Mesendoderm (in vitro differentiated cells): ENCODE results near the gene DPM2.

Experiments used
- DNase-seq: peaks from one replicate; pipeline ENCODE4 v3.0.0; 2013
- H2AK5ac ChIP-seq: 2 replicates; pipeline ENCODE4 v1.6.1; 2013; ENCODE audit warnings: low read length, inconsistent platforms
- H2BK120ac ChIP-seq: 2 replicates; pipeline ENCODE4 v1.6.1; 2013; ENCODE audit warnings: low read depth, mild to moderate bottlenecking, low read length, moderate library complexity, mixed read lengths
- H2BK15ac ChIP-seq: replicated peaks from 2 replicates; pipeline ENCODE4 v1.6.1; 2013; ENCODE audit warnings: low read depth, mild to moderate bottlenecking, moderate library complexity
- H2BK5ac ChIP-seq: 2 replicates; pipeline ENCODE4 v1.6.1; 2013; ENCODE audit warnings: low read length, inconsistent platforms
- H3K18ac ChIP-seq: 2 replicates; pipeline ENCODE4 v1.6.1; 2013; ENCODE audit warnings: mild to moderate bottlenecking, low read length, mixed read lengths
- H3K23ac ChIP-seq: one replicate; pipeline ENCODE4 v1.6.1; 2013; ENCODE audit warnings: low read length
- H3K27ac ChIP-seq: 2 replicates; pipeline ENCODE4 v1.5.1; 2013; ENCODE audit warnings: low read depth, mild to moderate bottlenecking, inconsistent platforms, low read length, moderate library complexity
- H3K27me3 ChIP-seq: 2 replicates; pipeline ENCODE4 v1.6.1; 2013; ENCODE audit warnings: low read length, control low read depth, mild to moderate bottlenecking, inconsistent platforms; ENCODE audit not compliant: insufficient read depth, poor library complexity
- H3K36me3 ChIP-seq: 2 replicates; pipeline ENCODE4 v1.6.1; 2013; ENCODE audit warnings: low read length, inconsistent platforms; ENCODE audit not compliant: control insufficient read depth, insufficient read depth
- H3K4ac ChIP-seq: one replicate; pipeline ENCODE4 v1.6.1; 2013; ENCODE audit warnings: low read depth, mild to moderate bottlenecking, low read length, moderate library complexity
- H3K4me1 ChIP-seq: 2 replicates; pipeline ENCODE4 v1.6.1; 2013; ENCODE audit warnings: low read depth, low read length, inconsistent platforms; ENCODE audit not compliant: control insufficient read depth
- H3K4me2 ChIP-seq: 2 replicates; pipeline ENCODE4 v1.6.1; 2013; ENCODE audit warnings: low read length
- H3K4me3 ChIP-seq: 2 replicates; pipeline ENCODE4 v1.5.1; 2013; ENCODE audit warnings: mild to moderate bottlenecking, low read length
- H3K56ac ChIP-seq: one replicate; pipeline ENCODE4 v1.6.1; 2013; ENCODE audit warnings: low read length
- H3K79me1 ChIP-seq: 2 replicates; pipeline ENCODE4 v1.6.1; 2013; ENCODE audit warnings: low read length, inconsistent platforms
- H3K79me2 ChIP-seq: 2 replicates; pipeline ENCODE4 v1.6.1; 2013; ENCODE audit warnings: mild to moderate bottlenecking, low read length; ENCODE audit not compliant: control insufficient read depth, insufficient read depth
- H3K9ac ChIP-seq: 2 replicates; pipeline ENCODE4 v1.6.1; 2013; ENCODE audit warnings: low read length, inconsistent platforms
- H4K5ac ChIP-seq: one replicate; pipeline ENCODE4 v1.6.1; 2013; ENCODE audit warnings: low read length
- H4K8ac ChIP-seq: one replicate; pipeline ENCODE4 v1.6.1; 2013; ENCODE audit warnings: low read depth, mild to moderate bottlenecking, control low read depth, low read length, moderate library complexity
- WGBS: extraction: QIAGEN DNeasy Blood & Tissue Kit; methylation state at CpG from one replicate; pipeline ENCODE4 v1.1.7; 2013; ENCODE audit warnings: low lambda C conversion rate, missing lambda C conversion rate; ENCODE audit not compliant: insufficient coverage; ENCODE audit errors: extremely low coverage; 5-methylcytosine and 5-hydroxymethylcytosine counted together

DPM2 gene

GRCh38 chr9:127974001-127974768 lies 36.5 kb upstream of the DPM2 start:
- Histone ChIP-seq H2BK5ac (no peak overlapping the region), H2BK15ac (no peak overlapping the region), H4K5ac (no peak overlapping the region), H3K4me2 (no peak overlapping the region), H3K9ac (no peak overlapping the region), H3K4me1 (peaks cover 11% of the 10 kb centered on the region), H3K79me2 (peaks cover 92% of the 10 kb centered on the region), H3K4me3 (no peak overlapping the region), H2BK120ac (no peak overlapping the region), H3K23ac (no peak overlapping the region), H3K79me1 (peaks cover 49% of the 10 kb centered on the region), H2AK5ac (no peak overlapping the region), H3K36me3 (no peaks in the 10 kb centered on the region), H3K27ac (no peak overlapping the region), H4K8ac (no peak overlapping the region), H3K18ac (no peak overlapping the region), H3K4ac (no peak overlapping the region), H3K27me3 (no peaks in the 10 kb centered on the region), H3K56ac (peak overlapping the region; percentile 36)
- DNase-seq, result no peak
- WGBS, result no CpG with 5 or more reads among the region's 12 CpGs

DNA sequence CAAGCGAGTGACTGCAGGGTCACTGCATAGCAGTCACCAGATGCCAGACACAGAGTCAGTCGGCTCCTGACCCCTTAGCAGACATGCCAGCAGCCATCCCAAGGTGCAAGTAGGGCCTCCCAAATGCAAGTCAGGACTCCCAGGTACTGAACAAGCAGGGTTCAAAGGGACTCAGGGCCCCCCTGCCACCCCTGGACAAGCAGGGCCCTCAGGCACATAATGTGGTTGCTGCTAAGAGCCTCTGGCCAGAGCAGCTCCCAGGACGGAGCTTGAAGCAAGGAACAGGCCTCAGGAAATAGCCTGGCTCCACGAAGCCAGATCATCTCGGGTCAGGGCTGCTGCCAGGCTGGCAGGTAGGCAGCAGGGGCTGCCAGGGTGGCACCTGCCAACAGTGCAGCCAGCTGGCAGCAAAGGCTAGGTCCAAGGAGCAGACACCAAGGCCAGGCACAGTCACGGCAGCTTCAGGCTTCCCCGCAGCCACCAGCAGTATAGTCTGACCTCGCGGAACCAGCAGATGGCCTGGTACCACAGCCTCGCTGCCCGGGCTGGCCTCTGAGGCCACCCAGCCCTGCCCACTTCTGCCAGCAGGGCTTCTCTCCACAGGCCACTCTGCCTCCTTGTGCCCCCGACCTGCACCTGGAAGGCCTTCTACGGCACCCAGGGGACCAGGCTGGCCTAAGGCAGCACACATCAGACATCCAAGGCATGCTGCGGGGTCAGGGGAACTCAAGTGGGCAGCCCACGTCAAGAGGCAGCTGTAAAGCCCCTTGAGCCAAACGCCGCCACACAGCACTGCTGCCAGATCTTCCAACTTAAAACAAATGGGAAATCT lies 35.7 kb upstream of the DPM2 start:
- Histone ChIP-seq H2BK15ac (no peak overlapping the region), H3K4me1 (peaks cover 11% of the 10 kb centered on the region), H4K8ac (no peak overlapping the region), H3K79me2 (peaks cover 93% of the 10 kb centered on the region), H3K79me1 (peaks cover 56% of the 10 kb centered on the region), H3K56ac (peak overlapping the region; percentile 56), H2AK5ac (no peak overlapping the region), H2BK5ac (no peak overlapping the region), H3K27me3 (no peaks in the 10 kb centered on the region), H2BK120ac (no peak overlapping the region), H3K4me3 (no peak overlapping the region), H4K5ac (no peak overlapping the region), H3K18ac (no peak overlapping the region), H3K23ac (no peak overlapping the region), H3K9ac (no peak overlapping the region), H3K27ac (no peak overlapping the region), H3K4ac (no peak overlapping the region), H3K4me2 (no peak overlapping the region), H3K36me3 (no peaks in the 10 kb centered on the region)
- no peak for DNase-seq
- WGBS, result no CpG with 5 or more reads among the region's 17 CpGs

GRCh38 chr9:127972236-127972871 lies 34.7 kb upstream of the DPM2 start:
- H3K79me1 ChIP-seq, result peaks cover 53% of the 10 kb centered on the region
- no peak for DNase-seq
- peak overlapping the region; percentile 7 for H3K9ac ChIP-seq
- H3K18ac ChIP-seq, result no peak overlapping the region
- H2BK120ac ChIP-seq, result no peak overlapping the region
- no peak overlapping the region for H2BK15ac ChIP-seq
- no peak overlapping the region for H4K8ac ChIP-seq
- no peak overlapping the region for H2AK5ac ChIP-seq
- H3K4me1 ChIP-seq, result peaks cover 7% of the 10 kb centered on the region
- H3K27me3 ChIP-seq, result no peaks in the 10 kb centered on the region
- H2BK5ac ChIP-seq, result no peak overlapping the region
- no peak overlapping the region for H3K27ac ChIP-seq
- H3K4me2 ChIP-seq, result no peak overlapping the region
- no CpG with 5 or more reads among the region's 12 CpGs for WGBS
- peak overlapping the region; percentile 71 for H3K56ac ChIP-seq
- H4K5ac ChIP-seq, result no peak overlapping the region
- no peak overlapping the region for H3K4ac ChIP-seq
- H3K4me3 ChIP-seq, result no peak overlapping the region
- H3K23ac ChIP-seq, result no peak overlapping the region
- peaks cover 92% of the 10 kb centered on the region for H3K79me2 ChIP-seq
- H3K36me3 ChIP-seq, result no peaks in the 10 kb centered on the region

DNA sequence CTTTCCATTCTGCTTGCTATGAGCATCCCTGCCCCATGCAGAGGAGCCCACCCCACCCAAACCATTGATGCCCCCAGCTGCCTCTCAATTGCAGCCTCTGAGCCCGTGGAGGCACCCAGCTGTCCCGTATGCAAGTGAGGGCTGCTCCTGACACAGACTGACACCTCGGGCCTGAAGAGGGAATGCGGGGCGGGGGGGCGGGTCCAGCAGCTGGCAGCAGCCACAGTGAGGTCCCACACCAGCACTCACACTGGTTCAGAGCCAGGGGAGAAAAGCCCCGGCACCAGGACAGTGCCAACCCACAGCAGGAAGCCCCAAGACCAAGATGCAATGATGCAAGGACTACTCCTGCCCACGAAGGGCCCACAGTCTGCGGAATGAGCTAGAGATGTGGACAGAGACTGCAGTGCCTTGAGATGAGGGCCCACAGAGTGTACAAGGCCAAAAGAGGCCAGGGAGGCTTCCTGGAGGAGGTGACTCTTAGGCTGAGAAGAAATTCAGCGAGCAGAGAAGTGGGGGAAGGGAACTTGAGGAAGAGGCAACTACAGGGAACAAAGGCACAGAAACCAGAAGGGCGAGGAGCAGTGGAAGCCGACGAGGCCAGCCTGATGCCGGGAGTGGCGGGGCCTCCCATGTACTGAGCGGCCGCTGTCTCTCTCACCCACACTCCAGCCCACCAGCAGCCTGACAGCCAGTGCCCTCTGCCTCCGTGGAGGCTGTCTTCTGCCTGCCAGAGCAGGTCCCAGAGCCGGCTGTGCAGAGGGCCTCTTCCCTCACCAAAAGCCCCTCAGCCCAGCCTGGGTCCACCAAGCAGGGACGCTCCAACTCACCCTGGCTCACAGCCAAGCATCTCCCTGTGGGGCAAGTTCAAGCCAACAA lies 33.9 kb upstream of the DPM2 start:
- no peak overlapping the region for H2BK120ac ChIP-seq
- H3K4me2 ChIP-seq, result no peak overlapping the region
- H2BK5ac ChIP-seq, result no peak overlapping the region
- no peak overlapping the region for H3K27ac ChIP-seq
- H3K79me2 ChIP-seq, result peaks cover 92% of the 10 kb centered on the region
- H3K18ac ChIP-seq, result no peak overlapping the region
- H3K23ac ChIP-seq, result no peak overlapping the region
- no peaks in the 10 kb centered on the region for H3K27me3 ChIP-seq
- no peak overlapping the region for H2AK5ac ChIP-seq
- H3K4ac ChIP-seq, result no peak overlapping the region
- no CpG with 5 or more reads among the region's 20 CpGs for WGBS
- no peak overlapping the region for H4K5ac ChIP-seq
- H3K4me3 ChIP-seq, result no peak overlapping the region
- H3K9ac ChIP-seq, result peak overlapping the region; percentile 7
- H3K56ac ChIP-seq, result peak overlapping the region; percentile 71
- peak; percentile 58 for DNase-seq
- peaks cover 7% of the 10 kb centered on the region for H3K4me1 ChIP-seq
- no peak overlapping the region for H2BK15ac ChIP-seq
- no peak overlapping the region for H4K8ac ChIP-seq
- no peaks in the 10 kb centered on the region for H3K36me3 ChIP-seq
- H3K79me1 ChIP-seq, result peaks cover 48% of the 10 kb centered on the region
